Keratinocyte (primary cell): Measurements from ENCODE around the gene SPG7. TPM values are rescaled to one million over a fixed set of nuclear protein-coding genes. Genes with fewer than 3 reads are reported as not detected.
A peak's percentile ranks its signal among the peaks of the same experiment; 100 is the strongest.

Experiments used
- DNase-seq: peaks from one replicate; pipeline ENCODE4 v3.0.0-alpha.2; 2011; ENCODE audit warnings: low read depth, missing footprints, low spot score
- FAIRE-seq: peaks from 2 replicates; lab custom pipeline; 2011; peaks lifted over from hg19 to GRCh38; lab: Jason Lieb, UNC
- H2AFZ ChIP-seq: 2 replicates; pipeline ENCODE4 v1.6.0; 2012; ENCODE audit warnings: low read length, control low read depth, inconsistent platforms; ENCODE audit not compliant: control insufficient read depth
- H3K27ac ChIP-seq: 2 replicates; pipeline ENCODE4 v1.5.1; 2011; ENCODE audit warnings: low read length; ENCODE audit not compliant: control insufficient read depth, insufficient read depth
- H3K27me3 ChIP-seq: 3 replicates; pipeline ENCODE4 v1.6.0; 2011; ENCODE audit warnings: low read length; ENCODE audit not compliant: control insufficient read depth, insufficient read depth; ENCODE audit errors: extremely low read depth
- H3K36me3 ChIP-seq, 2 experiments: 2 replicates in 1 of 2; 3 replicates in 1 of 2; pipeline ENCODE4 v1.5.1; 2011; ENCODE audit warnings: low read length in 2 of 2, mild to moderate bottlenecking in 1 of 2; ENCODE audit not compliant: control insufficient read depth in 2 of 2, insufficient read depth in 2 of 2; ENCODE audit errors: extremely low read depth in 1 of 2
- H3K4me1 ChIP-seq: 3 replicates; pipeline ENCODE4 v1.5.1; 2011; ENCODE audit warnings: low read length; ENCODE audit not compliant: control insufficient read depth, insufficient read depth; ENCODE audit errors: extremely low read depth
- H3K4me2 ChIP-seq: 3 replicates; pipeline ENCODE4 v1.6.0; 2011; ENCODE audit warnings: low read depth, low read length; ENCODE audit not compliant: control insufficient read depth, insufficient read depth; ENCODE audit errors: extremely low read depth
- H3K4me3 ChIP-seq, 3 experiments: fragments of 200-600 bp in 1 of 3; sonication (generic) in 1 of 3; 2 replicates in 2 of 3; 3 replicates in 1 of 3; pipeline ENCODE4 v1.5.1; 2011 to 2016; ENCODE audit warnings: low read length in 3 of 3, mild to moderate bottlenecking in 3 of 3, control low read depth in 2 of 3, inconsistent platforms in 1 of 3, low read depth in 1 of 3, mixed read lengths in 1 of 3, mixed run types in 1 of 3, moderate library complexity in 1 of 3; ENCODE audit not compliant: control insufficient read depth in 2 of 3, insufficient read depth in 2 of 3; ENCODE audit errors: extremely low read depth in 1 of 3
- H3K79me2 ChIP-seq: 2 replicates; pipeline ENCODE4 v1.6.0; 2012; ENCODE audit warnings: low read length; ENCODE audit not compliant: control insufficient read depth, insufficient read depth
- H3K9ac ChIP-seq: 3 replicates; pipeline ENCODE4 v1.6.0; 2011; ENCODE audit warnings: low read length; ENCODE audit not compliant: control insufficient read depth, insufficient read depth; ENCODE audit errors: extremely low read depth
- H3K9me1 ChIP-seq: 3 replicates; pipeline ENCODE4 v1.6.0; 2011; ENCODE audit warnings: low read length; ENCODE audit not compliant: control insufficient read depth, insufficient read depth; ENCODE audit errors: extremely low read depth
- H3K9me3 ChIP-seq: 2 replicates; pipeline ENCODE4 v1.5.1; 2012; ENCODE audit warnings: low read depth, low read length; ENCODE audit not compliant: control insufficient read depth
- H4K20me1 ChIP-seq: 3 replicates; pipeline ENCODE4 v1.6.0; 2011; ENCODE audit warnings: low read length; ENCODE audit not compliant: control insufficient read depth, insufficient read depth; ENCODE audit errors: extremely low read depth
- CTCF ChIP-seq, 3 experiments: IDR thresholded peaks in 1 of 3; conservative IDR thresholded peaks in 1 of 3; optimal IDR thresholded peaks in 1 of 3; 2 replicates in 2 of 3; 3 replicates in 1 of 3; pipeline versions ENCODE3 to v1.5.1; 2011; ENCODE audit warnings: low read length in 3 of 3, mild to moderate bottlenecking in 3 of 3, moderate library complexity in 2 of 3, control low read depth in 1 of 3, inconsistent platforms in 1 of 3; ENCODE audit not compliant: insufficient read depth in 2 of 3; ENCODE audit errors: extremely low read depth in 1 of 3
- EZH2 ChIP-seq: IDR thresholded peaks from one replicate; pipeline ENCODE4 v1.6.1; 2012; ENCODE audit warnings: inconsistent platforms, mild to moderate bottlenecking, low read length, moderate library complexity
- dilution Hi-C: fragments of 300-500 bp; cut with MboI; formaldehyde crosslinking; loops from one replicate; pipeline ENCODE4 v1.7.0; 2020; ENCODE audit warnings: low sequenced_read_pairs; ENCODE audit not compliant: extremely low pct_ligation_motif_present
- polyA plus RNA-seq, 5 experiments: library from polyadenylated mRNA; depleted of rRNA in 3 of 5; stranded (reverse) in 3 of 5; stranded (forward) in 1 of 5; unstranded in 1 of 5; fragments of >200 nt; gene quantifications; 1 replicate in 1 of 5; 2 replicates in 3 of 5; 3 replicates in 1 of 5; pipeline versions ENCODE4 v1.2.1 to v1.2.3, GENCODE V29; 2011 to 2012; ENCODE audit warnings: missing spikeins in 2 of 5, low read depth in 1 of 5, low replicate concordance in 1 of 5

SPG7 gene
- polyA plus RNA-seq, 1 donor (not counting 4 experiments of a cell fraction or from before 2014, with no cell fraction given): 45.2 TPM

GRCh38 chr16:89505204-89506112 lies 2.7 kb upstream of the SPG7 start:
- DNase-seq (peak; percentile 89), FAIRE-seq (peak; percentile 73)
- Histone ChIP-seq H3K9me3 (no peaks in the 10 kb centered on the region), H3K79me2 (peaks cover 34% of the 10 kb centered on the region), H2AFZ (peak overlapping the region; percentile 15), H3K9me1 (no peaks in the 10 kb centered on the region), H3K4me3 (no peak overlapping the region), H3K9ac (peak overlapping the region; percentile 39), H3K4me2 (peak overlapping the region; percentile 53), H3K4me1 (peaks cover 42% of the 10 kb centered on the region), H3K36me3 (peaks cover 2 to 6% of the 10 kb centered on the region in 2 experiments), H3K27me3 (no peaks in the 10 kb centered on the region), H3K27ac (peak overlapping the region; percentile 70), H4K20me1 (no peaks in the 10 kb centered on the region)
- dilution Hi-C loops: no loop called here
- no peak for TF ChIP-seq CTCF (optimal IDR thresholded peaks at IDR 0.05 in 1 of 3, IDR thresholded peaks at IDR 0.05 in 1 of 3, conservative IDR thresholded peaks at IDR 0.05 in 1 of 3; ENCODE audit: extremely low read depth in 1 of 3, insufficient read depth in 2 of 3, low read length in 3 of 3)
- TF ChIP-seq EZH2: no peak

GRCh38 chr16:89506113-89506504 lies 2.1 kb upstream of the SPG7 start:
- TF ChIP-seq CTCF (optimal IDR thresholded peaks at IDR 0.05 in 1 of 3, IDR thresholded peaks at IDR 0.05 in 1 of 3, conservative IDR thresholded peaks at IDR 0.05 in 1 of 3; ENCODE audit: extremely low read depth in 1 of 3, insufficient read depth in 2 of 3, low read length in 3 of 3): no peak
- no peak for TF ChIP-seq EZH2
- Histone ChIP-seq H4K20me1 (no peaks in the 10 kb centered on the region), H3K27me3 (no peaks in the 10 kb centered on the region), H3K36me3 (peaks cover 6 to 10% of the 10 kb centered on the region in 2 experiments), H3K4me1 (peaks cover 42% of the 10 kb centered on the region), H3K27ac (peak overlapping the region; percentile 70), H3K4me3 (no peak overlapping the region), H3K9me3 (no peaks in the 10 kb centered on the region), H3K79me2 (peaks cover 40% of the 10 kb centered on the region), H2AFZ (no peak overlapping the region), H3K9ac (peak overlapping the region; percentile 13), H3K9me1 (no peaks in the 10 kb centered on the region), H3K4me2 (peak overlapping the region; percentile 53)
- FAIRE-seq (no peak), DNase-seq (no peak)
- dilution Hi-C loops: no loop called here
